ENCODE data around the gene CAMK1D.

DNA sequence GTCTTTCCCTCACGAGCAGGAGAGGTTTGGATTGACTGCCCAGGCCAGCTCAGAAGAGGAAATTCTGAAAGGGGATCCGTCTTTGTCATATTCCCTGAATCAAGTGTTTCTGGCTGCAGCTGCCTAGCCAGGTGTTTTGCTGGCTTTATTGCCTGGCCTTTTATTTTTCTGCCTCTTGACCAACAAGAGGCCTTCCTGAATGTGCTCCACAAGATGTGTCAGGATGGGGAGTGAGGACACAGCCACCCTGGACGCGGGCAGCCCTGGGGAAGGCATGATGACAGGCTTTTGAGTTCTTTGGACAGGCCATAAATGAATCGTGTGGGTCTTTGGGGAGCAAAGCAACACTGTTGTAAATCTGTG lies 163.6 kb downstream of the CAMK1D start:
- TF ChIP-seq, protein P1, sequence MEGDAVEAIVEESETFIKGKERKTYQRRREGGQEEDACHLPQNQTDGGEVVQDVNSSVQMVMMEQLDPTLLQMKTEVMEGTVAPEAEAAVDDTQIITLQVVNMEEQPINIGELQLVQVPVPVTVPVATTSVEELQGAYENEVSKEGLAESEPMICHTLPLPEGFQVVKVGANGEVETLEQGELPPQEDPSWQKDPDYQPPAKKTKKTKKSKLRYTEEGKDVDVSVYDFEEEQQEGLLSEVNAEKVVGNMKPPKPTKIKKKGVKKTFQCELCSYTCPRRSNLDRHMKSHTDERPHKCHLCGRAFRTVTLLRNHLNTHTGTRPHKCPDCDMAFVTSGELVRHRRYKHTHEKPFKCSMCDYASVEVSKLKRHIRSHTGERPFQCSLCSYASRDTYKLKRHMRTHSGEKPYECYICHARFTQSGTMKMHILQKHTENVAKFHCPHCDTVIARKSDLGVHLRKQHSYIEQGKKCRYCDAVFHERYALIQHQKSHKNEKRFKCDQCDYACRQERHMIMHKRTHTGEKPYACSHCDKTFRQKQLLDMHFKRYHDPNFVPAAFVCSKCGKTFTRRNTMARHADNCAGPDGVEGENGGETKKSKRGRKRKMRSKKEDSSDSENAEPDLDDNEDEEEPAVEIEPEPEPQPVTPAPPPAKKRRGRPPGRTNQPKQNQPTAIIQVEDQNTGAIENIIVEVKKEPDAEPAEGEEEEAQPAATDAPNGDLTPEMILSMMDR (IDR thresholded peaks at IDR 0.05 in 4 of 5, conservative IDR thresholded peaks at IDR 0.05 in 1 of 5): no peak
- TF ChIP-seq POLR2A (IDR thresholded peaks at IDR 0.05): no peak

Data from gastrocnemius medialis (tissue), 4 donors.